Eye (tissue), 1 donor: Measurements from ENCODE around the gene SRSF3.
A peak's percentile ranks its signal among the peaks of the same experiment; 100 is the strongest.
"Not testable (repeated sequence)": the region's sequence is repeated elsewhere in the genome, so short reads cannot be mapped to it uniquely, and the experiment has no call there.

Source experiments
- DNase-seq: peaks from one replicate; pipeline ENCODE4 v3.0.0-alpha.2; 2015

Gene SRSF3

DNA sequence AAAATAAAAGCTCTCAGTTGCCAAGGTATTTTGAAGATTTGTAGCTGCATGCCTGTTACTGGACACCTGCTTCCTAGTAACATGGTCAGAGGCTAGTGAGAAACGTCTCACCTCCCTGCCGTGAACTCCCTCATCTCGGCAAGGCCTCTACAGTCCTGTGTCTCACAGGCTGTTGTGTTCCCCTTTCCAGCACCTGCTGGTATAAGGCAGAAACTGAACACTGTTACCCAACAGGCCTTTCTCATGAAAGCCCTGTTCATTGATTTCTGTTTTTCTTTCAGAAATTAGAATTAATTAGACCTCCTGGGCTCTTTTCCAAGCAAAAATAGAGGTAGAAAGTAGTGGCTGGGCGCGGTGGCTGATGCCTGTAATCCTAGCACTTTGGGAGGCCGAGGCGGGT, 17.6 kb upstream of the SRSF3 start:
- DNase-seq, result no peak

DNA sequence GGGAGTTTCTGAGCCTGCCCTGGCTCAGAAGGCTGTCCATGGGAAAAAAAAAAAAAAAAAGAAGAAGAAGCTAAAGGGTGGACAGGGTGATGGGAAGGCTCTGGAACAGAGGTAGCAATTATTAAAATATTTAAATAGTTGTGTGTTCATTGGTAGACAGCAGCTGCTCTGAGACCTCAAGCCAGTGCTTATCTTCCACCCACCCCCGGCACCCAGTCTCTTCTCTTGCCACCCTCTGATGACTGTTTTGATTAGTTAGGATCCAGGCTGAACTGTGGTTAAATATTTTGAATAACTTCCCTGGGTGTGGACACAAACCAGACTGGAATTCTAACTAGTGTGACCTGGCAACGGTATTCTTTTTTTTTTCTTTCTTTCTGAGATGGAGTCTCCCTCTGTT, 16.9 kb upstream of the SRSF3 start:
- no peak for DNase-seq

DNA sequence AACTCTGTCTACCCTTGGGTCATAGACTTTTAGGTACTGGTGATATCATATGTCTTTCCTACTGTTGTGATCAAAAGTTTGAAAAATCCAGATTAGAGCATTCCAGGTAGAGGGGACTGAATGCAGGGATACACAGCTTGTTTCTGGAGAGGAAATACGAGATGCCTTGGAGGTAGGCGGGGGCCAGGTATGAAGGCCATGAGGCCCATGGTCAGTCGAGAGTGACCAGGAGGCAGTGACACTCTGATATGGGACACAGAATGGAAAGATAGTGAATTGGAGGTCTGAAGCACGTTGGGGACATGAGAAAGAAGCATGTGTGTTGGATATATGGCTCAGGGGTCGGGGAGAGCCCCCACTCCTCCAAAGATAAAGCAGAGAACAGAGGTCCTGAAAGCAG, 16.1 kb upstream of the SRSF3 start:
- no peak for DNase-seq

DNA sequence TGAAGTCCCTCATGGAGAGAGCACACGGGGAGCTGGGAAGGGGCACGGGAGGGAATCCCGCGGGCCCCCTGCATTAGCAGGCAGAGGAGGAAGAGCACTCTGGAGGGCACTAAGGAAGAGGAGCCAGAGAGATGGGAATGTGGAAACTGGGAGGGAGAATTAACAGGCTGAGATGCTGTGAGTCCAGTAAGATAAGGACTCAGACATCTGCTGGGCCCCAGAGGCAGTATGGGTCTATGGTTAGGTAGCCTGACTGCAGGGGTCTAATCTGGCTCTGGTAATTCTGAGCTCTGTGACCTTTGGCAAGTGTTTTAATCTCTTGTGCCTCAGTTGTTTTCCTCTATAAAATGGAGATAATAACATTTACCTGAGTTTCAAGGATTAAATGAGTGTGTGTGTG, 15.7 kb upstream of the SRSF3 start:
- no peak for DNase-seq

DNA sequence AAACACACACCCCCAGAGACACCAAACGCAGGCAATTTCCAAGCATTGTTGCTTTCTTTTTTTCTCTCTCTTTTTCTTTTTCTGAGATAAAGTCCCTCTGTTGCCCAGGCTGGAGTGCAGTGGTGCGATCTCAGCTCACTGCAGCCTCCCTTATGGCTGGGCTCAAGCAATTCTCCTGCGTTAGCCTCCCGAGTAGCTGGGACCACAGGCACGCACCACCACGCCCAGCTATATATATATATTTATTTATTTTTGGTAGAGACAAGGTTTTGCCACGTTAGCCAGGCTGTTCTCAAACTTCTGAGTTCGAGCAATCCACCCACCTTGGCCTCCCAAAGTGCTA, 14.0 kb upstream of the SRSF3 start:
- DNase-seq, result no peak

DNA sequence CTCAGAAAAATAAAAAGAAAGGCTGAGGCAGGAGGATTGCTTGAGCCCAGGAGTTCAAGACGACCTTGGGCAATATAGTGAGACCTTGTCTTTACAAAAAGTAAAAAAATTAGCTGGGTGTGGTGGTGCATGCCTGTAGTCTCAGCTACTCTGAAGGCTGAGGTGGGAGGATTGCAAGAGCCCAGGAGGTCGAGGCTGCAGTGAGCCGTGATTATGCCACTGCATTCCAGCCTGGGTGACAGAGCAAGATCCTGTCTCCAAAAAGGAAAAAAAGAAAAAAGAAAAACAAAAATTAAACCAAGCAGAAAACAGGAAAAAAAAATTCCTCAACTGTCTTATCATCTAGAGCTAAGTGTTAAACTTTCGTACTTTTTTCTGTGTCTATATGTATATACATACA, 12.4 kb upstream of the SRSF3 start:
- DNase-seq, result no peak

DNA sequence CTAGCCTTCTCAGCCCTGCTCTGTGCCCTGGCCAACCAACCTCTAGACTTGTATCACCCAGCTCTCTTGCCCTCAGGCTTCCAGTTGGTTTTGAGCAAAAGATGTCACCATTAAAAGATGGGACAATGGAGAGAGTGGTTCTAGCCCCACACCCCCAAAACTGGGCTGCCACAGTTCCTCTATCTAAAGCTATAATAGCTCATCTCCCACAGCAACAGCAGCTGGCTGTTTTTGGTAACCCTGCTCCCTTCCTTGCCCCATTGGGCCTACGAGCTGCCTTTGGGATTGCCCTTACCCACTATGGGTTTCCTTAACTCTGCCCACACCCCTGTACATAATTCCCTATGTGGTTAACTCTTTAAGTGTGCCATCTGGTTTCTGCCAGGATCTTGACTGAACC, 7.6 kb upstream of the SRSF3 start:
- no peak for DNase-seq

DNA sequence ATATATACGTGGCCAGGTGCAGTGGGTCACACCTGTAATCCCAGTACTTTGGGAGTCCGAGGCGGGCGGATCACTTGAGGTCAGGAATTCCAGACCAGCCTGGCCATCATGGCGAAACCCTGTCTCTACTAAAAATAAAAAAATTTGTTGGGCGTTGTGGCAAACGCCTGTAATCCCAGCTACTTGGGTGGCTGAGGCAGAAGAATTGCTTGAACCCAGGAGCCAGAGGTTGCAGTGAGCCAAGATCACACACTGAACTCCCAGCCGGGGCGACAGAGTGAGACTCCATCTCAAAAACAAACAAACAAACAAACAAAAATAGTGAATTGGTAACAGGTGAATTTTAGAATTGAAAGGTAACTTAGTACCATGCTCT, 5.1 kb upstream of the SRSF3 start:
- DNase-seq, result not testable (repeated sequence)

DNA sequence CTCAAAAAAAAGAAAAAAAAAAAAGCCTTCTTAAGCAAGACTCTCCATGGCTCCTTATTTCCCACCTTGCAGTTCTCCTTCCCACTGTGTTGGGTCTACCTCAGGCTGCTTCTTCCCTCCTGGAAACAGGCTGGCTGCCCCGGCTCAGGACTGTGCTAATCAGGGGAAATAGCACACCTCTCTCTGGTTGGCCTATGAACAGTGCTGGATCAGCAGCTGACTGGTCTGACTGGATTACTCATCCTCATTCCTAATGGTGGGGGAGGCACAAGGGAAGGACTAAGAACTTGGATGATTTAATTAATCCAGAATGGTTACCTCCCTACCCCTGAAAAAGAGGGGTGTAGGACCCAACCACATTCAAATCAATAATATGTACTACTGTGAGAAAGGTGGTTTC, 3.9 kb upstream of the SRSF3 start:
- no peak for DNase-seq

DNA sequence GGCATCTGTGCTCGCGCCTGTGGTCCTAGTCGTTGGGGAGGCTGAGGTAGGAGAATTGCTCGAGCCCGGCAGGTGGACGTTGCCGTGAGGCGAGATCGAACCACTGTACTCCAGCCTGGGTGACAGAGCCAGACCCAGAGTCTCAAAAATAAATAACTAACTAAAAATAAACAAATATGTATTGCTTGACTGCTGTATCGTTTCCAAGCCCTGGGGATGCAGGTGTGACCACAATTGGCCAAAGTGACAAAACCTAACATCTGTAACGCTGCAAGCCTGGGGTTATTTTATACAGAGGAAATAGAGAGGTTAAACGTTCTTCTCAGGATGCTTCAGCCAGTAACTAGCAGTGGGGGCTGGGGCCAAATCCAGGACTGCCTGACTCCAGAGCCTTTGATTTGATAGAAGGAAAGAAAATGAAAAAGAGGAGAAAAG, 1.9 kb upstream of the SRSF3 start:
- DNase-seq, result no peak

DNA sequence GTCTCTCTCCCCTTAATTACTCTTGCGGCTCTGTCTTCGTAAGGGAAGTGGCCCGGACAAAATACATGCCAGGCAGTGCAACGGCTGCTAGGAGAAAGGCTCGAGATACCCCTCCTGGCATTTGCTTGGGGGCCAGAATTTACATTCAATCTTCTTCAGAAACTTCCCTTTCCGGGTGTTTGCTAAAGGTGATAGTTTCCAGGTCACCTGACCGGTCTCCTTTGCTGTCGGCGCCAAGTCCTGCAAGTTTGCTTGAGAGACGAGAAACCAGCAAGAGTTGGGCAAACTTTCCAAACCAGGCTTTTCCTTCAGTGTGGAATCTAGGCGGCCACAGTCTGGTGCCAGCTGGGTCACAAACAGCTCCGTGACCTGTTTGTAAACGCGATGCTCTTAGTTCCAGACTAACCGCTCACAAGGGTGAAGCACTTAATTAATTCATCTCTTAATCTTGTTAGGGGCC, 563 bp upstream of the SRSF3 start:
- peak; percentile 88 for DNase-seq

DNA sequence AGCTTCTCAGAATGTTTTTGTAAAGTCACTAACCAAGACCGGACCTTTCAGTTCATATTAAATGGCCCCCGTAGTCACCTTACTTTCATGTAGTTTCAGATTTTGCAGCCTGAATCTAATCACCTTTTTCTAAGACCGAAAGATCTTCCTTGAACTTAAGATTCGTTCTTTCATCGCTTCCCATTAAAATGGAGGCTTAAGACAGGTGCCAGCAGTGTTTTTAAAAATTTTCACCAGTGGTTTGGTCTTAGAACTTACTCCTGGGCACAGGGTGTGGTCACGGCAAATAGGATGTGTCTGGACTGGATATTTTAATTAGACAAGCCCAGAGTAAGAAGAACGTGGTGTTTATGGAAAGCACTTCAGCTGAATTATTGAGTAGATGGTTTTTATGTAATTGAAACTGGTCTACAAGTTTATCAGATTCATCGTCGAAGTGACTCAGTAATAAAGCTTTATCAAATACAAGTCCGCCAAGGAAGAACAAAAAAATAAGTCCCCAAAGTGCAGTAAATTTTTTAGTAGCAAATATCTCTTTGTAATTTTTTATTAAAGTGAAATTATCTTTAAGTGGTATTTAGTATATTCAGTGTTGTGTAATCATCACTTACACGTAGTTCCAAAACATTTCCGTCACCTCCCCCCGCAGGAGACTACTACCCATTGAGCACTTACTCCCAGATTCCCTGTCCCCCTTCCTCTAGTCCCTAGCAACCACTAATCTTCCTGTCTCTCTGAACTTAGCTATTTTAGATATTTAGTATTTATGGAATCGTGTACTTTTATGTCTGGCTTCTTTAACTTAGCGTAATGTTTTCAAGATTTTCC, 868 bp downstream of the SRSF3 start:
- peak; percentile 86 for DNase-seq

DNA sequence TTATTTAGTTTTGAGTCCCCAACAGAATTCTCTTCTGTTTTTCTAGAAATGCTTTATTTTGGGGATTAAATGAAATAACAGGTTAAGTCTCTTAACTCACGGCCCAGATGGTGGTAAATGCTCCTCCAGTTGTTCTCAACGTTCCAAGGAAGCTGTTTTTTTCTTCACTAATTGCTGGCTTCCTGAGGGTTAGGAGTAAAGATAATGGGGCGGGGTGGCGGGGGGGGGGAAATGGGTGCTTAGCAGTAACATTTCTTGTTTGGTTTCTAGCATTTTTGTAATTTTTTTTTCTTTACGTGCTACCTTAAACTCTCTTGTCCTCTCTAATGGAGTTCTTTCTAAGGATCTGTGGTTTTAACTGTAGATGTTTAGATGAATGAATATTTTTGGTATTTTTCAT, 2.2 kb downstream of the SRSF3 start:
- peak; percentile 55 for DNase-seq

DNA sequence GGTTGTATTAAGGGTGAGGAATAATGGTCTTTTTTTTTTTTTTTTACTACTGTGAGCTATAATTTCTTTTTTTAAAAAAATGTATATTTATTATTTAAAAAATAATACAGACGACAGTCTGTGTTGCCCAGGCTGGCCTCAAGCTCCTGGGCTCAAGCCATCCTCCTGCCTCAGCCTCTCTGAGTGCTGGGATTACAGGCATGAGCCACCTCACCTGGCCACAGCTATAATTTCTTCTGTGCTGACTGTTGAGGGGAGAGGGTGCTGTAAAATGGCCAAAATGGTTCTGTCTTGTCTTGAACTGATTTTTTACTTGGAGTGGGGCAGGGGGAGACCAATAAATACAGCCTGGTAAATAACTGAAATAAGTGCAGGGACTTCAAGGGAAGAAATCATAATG, 3.6 kb downstream of the SRSF3 start:
- no peak for DNase-seq

DNA sequence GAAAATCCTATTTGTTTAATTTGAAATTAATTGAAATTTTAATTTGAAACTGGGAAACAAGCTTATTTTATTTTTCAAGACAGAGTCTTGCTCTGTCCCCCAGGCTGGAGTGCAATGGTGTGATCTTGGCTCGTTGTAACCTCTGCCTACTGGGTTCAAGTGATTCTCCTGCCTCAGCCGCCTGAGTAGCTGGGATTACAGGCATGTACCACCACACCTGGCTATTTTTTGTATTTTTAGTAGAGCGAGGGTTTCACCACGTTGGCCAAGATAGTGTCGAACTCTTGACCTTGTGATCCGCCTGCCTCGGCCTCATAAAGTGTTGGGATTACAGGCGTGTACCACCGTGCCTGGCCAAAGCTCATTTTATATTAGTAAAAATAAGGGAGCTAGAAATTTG, 4.2 kb downstream of the SRSF3 start:
- DNase-seq, result no peak

DNA sequence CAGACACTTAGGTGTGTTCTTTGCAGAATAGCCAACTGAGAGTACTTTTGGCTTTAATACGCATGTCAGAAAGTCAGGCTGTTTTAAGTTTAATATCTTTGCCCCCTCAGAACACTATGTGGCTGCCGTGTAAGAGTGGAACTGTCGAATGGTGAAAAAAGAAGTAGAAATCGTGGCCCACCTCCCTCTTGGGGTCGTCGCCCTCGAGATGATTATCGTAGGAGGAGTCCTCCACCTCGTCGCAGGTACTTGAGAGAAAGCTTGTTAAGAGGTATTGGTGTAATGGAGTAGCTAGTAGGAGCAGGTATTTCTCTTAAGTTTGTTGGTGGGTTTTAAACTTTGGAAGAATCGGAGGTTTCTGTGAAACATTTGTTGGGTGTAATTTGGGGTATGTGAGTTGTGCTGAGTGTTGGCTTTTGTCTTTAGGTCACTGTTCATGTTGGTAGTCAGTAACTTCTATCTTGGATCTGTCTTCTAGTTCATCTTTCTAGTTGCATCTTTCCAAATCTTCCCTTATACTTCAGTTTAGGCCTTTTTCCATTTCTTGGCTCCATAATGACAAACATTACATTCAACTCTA, 4.7 kb downstream of the SRSF3 start:
- no peak for DNase-seq

DNA sequence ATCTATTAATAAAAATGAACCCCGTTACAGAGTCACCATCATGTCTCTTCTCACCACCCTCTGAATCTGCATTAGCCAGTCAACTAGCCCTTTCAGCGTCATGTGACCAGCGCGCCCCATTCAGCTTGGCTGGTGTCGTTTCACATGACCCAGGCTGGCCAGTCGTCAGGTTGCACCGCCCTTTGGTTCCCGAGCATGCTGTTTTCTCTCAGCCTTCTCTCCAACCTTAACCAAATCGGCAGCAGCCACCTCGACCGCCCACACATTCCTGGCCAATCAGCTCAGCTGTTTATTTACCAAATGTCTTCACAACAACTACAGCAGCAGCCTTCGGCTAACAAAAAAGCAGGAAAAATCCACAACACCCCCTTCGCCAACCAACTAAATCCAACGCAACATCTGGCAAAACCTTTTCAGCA, 5.6 kb downstream of the SRSF3 start:
- DNase-seq, result no peak

DNA sequence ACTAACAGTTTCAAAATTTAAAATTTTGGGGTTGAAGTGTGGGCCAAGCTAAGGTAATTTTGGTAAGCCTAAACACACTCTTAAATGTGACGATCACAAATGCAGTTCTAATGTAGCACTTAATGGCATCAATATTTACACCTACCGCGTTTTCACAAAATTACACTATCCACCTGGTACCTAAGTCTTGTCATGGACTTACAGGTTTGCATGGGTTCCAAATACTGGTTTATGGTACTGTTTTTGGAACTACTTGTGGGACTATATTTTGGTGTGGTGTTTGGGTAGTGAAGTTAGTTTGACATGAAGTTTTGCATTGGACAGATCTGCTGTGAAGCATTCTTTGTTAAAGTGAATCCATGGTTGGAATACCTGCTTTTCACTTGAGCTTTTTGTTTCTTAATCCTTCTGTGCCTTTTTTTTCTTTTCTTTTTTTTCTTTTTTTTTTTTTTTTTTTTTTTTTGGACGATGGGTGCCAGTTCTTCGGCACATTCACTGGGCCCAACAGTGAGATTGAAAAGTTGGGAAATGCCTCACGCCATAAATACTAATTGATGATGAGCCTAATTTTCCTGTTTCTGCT, 6.5 kb downstream of the SRSF3 start:
- DNase-seq, result no peak

DNA sequence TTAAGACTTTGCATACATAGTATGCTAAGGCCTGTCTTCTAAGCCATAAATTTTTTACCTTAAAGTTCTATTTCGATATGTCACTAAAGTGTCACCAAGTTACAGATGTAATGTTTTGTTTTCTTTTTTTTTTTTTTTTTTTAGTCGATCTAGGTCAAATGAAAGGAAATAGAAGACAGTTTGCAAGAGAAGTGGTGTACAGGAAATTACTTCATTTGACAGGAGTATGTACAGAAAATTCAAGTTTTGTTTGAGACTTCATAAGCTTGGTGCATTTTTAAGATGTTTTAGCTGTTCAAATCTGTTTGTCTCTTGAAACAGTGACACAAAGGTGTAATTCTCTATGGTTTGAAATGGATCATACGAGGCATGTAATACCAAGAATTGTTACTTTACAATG, 7.7 kb downstream of the SRSF3 start:
- DNase-seq, result not testable (repeated sequence)

DNA sequence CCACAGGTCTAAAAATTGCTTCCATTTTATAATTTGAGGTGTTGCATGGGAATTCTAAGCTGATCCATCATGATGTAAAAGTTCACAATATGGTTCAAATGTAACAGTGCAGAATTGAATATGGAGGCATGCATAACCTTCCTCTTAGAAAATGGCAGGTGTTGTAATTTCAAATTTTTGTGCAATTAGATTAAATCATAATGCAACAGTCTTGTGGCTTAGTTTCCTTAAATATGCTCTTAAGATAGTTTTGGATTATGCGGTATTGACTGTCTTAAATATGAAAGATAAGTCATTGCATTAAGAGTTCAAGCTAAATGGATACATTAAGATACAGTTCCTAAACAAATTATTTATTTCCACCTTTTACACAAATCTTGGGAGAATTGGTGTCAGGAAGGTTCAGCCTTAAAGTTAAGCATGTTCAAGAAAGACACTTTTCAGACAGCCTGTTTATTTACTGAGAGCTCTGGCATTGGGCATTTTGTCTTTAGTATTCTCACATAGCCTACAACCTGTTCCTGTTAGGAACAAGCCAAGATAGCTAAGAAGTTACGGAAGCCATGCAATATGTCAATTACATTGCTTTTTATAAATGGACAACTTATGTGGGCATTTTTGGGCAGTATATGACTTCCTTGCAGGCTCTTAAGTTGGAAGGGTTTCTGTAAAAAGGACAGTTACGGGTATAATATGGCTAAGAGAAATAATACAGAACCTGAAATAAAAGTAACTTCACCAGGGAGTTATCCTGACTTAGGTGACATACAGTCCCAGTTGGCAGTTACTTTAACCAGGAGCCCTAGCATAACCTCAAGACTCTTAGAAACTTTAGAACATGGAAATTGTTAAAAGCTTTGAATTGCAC, 9.3 kb downstream of the SRSF3 start:
- DNase-seq, result no peak

DNA sequence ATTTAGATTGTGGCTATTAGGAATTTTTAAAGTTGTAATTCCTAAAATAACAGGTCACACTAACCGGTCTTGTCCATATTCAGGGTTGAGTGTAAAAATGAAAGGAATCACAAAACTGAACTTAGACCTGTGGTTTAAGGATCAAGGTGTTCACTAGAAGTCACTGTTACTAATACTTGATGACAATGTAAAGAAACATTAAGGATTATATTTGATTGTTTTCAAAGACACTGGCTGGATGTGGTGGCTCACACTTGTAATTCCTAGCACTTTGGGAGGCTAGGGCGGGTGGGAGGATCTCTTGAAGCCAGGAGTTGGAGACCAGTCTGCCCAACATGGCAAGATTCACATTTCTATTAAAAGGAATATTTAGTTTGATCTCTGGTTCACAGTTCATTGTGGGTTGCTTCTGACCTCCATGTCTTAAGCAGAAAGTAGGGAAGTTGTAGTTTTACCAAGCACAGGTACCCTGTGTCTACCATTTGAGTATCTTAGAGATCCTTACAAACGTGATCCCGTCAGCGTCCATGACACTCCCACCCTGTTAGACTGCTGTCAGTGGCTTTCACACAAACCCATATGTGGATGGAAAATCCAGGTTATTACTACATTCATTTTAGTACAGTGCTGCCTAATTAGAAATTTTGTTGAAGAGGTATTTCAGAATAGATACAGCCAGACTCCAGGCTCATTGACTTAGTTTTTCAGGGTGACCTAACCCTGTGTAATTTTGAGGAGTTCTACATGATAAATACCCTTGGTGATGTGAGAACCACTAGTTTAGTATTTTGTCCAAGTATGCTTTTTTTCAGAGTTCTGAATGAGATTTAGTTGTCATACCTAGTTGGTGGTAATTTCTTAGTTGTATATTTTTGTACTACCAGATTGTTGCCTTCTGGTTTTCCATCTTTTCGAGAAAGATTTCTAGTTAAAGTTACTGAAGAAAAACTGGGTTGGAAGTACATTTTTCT, 10.2 kb downstream of the SRSF3 start:
- no peak for DNase-seq

DNA sequence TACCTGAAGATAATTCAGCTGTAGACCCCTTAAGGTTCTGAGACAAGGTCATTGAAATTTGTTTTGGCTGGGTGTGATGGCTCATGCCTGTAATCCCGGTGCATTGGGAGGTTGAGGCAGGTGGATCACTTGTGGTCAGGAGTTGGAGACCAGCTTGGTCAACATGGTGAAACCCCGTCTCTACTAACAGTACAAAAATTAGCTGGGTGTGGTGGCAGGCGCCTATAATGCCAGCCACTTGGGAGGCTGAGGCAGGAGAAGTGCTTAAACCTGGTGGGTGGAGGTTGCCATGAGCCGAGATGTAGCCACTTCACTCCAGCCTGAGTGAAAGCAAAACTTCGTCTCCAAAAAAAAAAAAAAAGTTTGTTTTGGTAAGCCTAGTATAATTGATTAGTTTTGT, 11.0 kb downstream of the SRSF3 start:
- DNase-seq, result no peak
